ENCODE data around the gene CCNJL.

The CCNJL gene

GRCh38 chr5:160330212-160330611 is 17.8 kb upstream of the CCNJL start:
- DNase-seq, result no peak

GRCh38 chr5:160327818-160328217 is 15.5 kb upstream of the CCNJL start:
- DNase-seq, result no peak

GRCh38 chr5:160326981-160327380 is 14.6 kb upstream of the CCNJL start:
- no peak for DNase-seq

GRCh38 chr5:160325716-160326115 is 13.4 kb upstream of the CCNJL start:
- no peak for DNase-seq

GRCh38 chr5:160324886-160325285 is 12.5 kb upstream of the CCNJL start:
- no peak for DNase-seq

GRCh38 chr5:160318409-160318808 is 6.0 kb upstream of the CCNJL start:
- no peak for DNase-seq

GRCh38 chr5:160317434-160317833 is 5.1 kb upstream of the CCNJL start:
- DNase-seq, result no peak

GRCh38 chr5:160315968-160316367 is 3.6 kb upstream of the CCNJL start:
- no peak for DNase-seq

GRCh38 chr5:160312960-160313727 is 780 bp upstream of the CCNJL start:
- no peak for DNase-seq

- no peak for DNase-seq
These were observed 752 bp downstream of the CCNJL start for GRCh38 chr5:160311491-160312133.

GRCh38 chr5:160310552-160311295 is 1.6 kb downstream of the CCNJL start:
- DNase-seq, result no peak

GRCh38 chr5:160310140-160310539 is 2.2 kb downstream of the CCNJL start:
- no peak for DNase-seq

GRCh38 chr5:160306696-160307095 is 5.7 kb downstream of the CCNJL start:
- no peak for DNase-seq

- no peak for DNase-seq
These were observed 7.0 kb downstream of the CCNJL start for GRCh38 chr5:160305319-160305718.

- DNase-seq, result no peak
These were observed 8.7 kb downstream of the CCNJL start for GRCh38 chr5:160303690-160304089.

GRCh38 chr5:160298189-160298588 is 14.2 kb downstream of the CCNJL start:
- no peak for DNase-seq

GRCh38 chr5:160297776-160298175 is 14.6 kb downstream of the CCNJL start:
- no peak for DNase-seq

- no peak for DNase-seq
These were observed 15.4 kb downstream of the CCNJL start for GRCh38 chr5:160297004-160297403.

- DNase-seq, result no peak
These were observed 15.9 kb downstream of the CCNJL start for GRCh38 chr5:160296496-160296895.

- DNase-seq, result no peak
These were observed 18.3 kb downstream of the CCNJL start for GRCh38 chr5:160293901-160294561.

- no peak for DNase-seq
These were observed 19.0 kb downstream of the CCNJL start for GRCh38 chr5:160293386-160293785.

- DNase-seq, result no peak
These were observed 20.9 kb downstream of the CCNJL start for GRCh38 chr5:160291467-160291866.

- no peak for DNase-seq
These were observed 21.6 kb downstream of the CCNJL start for GRCh38 chr5:160290751-160291150.

Data from stimulated activated CD4-positive, alpha-beta T cell treated with anti-CD3 and anti-CD28 coated beads, Interleukin-2, amount 100 ng/mL, for 48 hours (primary cell).